PC-9 (cell line): ENCODE measurements around the gene SENP8. TPM values are rescaled to one million over a fixed set of nuclear protein-coding genes. Genes with fewer than 3 reads are reported as not detected.

Experiments used
- BruUV-seq: library from RNA; stranded (reverse); fragments of 400-500 nt; replicated peaks from 2 replicates; lab custom pipeline; 2021; lab: Mats Ljungman, UMichigan
- CTCF ChIA-PET: fragments of 300-600 bp; sonication (Branson Sonifier 250); formaldehyde crosslinking; loops from one replicate; lab custom pipeline; 2022; ENCODE audit warnings: antibody characterized with exemption; lab: Charles Lee
- POLR2A ChIA-PET: fragments of 300-600 bp; sonication (Branson Sonifier 250); formaldehyde crosslinking; loops from one replicate; lab custom pipeline; 2022; ENCODE audit warnings: antibody characterized with exemption; ENCODE audit not compliant: unreplicated experiment; lab: Charles Lee
- DNase-seq, 2 experiments: peaks; one replicate each; pipeline versions ENCODE4 v3.0.0 to v3.0.0-alpha.2; 2015 to 2022; ENCODE audit warnings: mixed read lengths in 1 of 2
- H2AFZ ChIP-seq: fragments of 200-600 bp; sonication (generic); 2 replicates; pipeline ENCODE4 v1.8.1; 2017; ENCODE audit warnings: antibody characterized with exemption
- H3F3A ChIP-seq: fragments of 200-600 bp; sonication (generic); 2 replicates; pipeline ENCODE4 v1.8.1; 2017; ENCODE audit warnings: antibody characterized with exemption, mild to moderate bottlenecking, low read depth; ENCODE audit not compliant: insufficient read depth
- H3K27ac ChIP-seq: fragments of 200-600 bp; sonication (generic); 2 replicates; pipeline ENCODE4 v1.6.1; 2016; ENCODE audit warnings: mixed run types
- H3K27me3 ChIP-seq: fragments of 200-600 bp; sonication (generic); 2 replicates; pipeline ENCODE4 v1.6.1; 2016; ENCODE audit warnings: low read depth, mixed run types; ENCODE audit not compliant: insufficient read depth
- H3K36me3 ChIP-seq: fragments of 200-600 bp; sonication (generic); 2 replicates; pipeline ENCODE4 v1.6.1; 2016; ENCODE audit warnings: low read depth, mixed run types
- H3K4me1 ChIP-seq: fragments of 200-600 bp; sonication (generic); replicated peaks from 2 replicates; pipeline ENCODE4 v1.6.1; 2016; ENCODE audit warnings: mixed run types; ENCODE audit not compliant: insufficient read depth
- H3K4me2 ChIP-seq: fragments of 200-600 bp; sonication (generic); 2 replicates; pipeline ENCODE4 v1.6.1; 2017; ENCODE audit warnings: mixed run types
- H3K4me3 ChIP-seq: fragments of 200-600 bp; sonication (generic); 2 replicates; pipeline ENCODE4 v1.6.1; 2016; ENCODE audit warnings: mixed run types
- H3K79me2 ChIP-seq: fragments of 200-600 bp; sonication (generic); 2 replicates; pipeline ENCODE4 v1.6.1; 2017; ENCODE audit warnings: low read depth, mixed run types
- H3K9me2 ChIP-seq: fragments of 200-600 bp; sonication (generic); 2 replicates; pipeline ENCODE4 v1.8.1; 2017; ENCODE audit warnings: mild to moderate bottlenecking; ENCODE audit not compliant: insufficient read depth
- H3K9me3 ChIP-seq: fragments of 200-600 bp; sonication (generic); 2 replicates; pipeline ENCODE4 v1.8.1; 2016; ENCODE audit warnings: low read depth; ENCODE audit not compliant: insufficient read depth
- H4K20me1 ChIP-seq: fragments of 200-600 bp; sonication (generic); 2 replicates; pipeline ENCODE4 v1.8.1; 2017; ENCODE audit not compliant: insufficient read depth
- CTCF ChIP-seq: fragments of 200-600 bp; sonication (generic); conservative IDR thresholded peaks from 2 replicates; pipeline ENCODE4 v1.6.1; 2017; ENCODE audit warnings: mixed run types, antibody characterized with exemption, mild to moderate bottlenecking, moderate library complexity
- EZH2 ChIP-seq: fragments of 200-600 bp; sonication (generic); IDR thresholded peaks from 2 replicates; pipeline ENCODE4 v1.8.0; 2017; ENCODE audit warnings: antibody characterized with exemption, low read depth
- intact Hi-C: fragments of 100-400 bp; cut with micrococcal nuclease; formaldehyde crosslinking; loops from one replicate; pipeline ENCODE4 v1.10.0; 2022; ENCODE audit not compliant: unreplicated experiment
- total RNA-seq: library from RNA; stranded (reverse); gene quantifications from 2 replicates; pipeline ENCODE4 v1.2.3, GENCODE V29; 2021

Gene SENP8
- total RNA-seq, 1 experiment from 2014 or later = 3.8 TPM

- no peaks in the 10 kb centered on the region for H3K27me3 ChIP-seq
- H3F3A ChIP-seq = no peaks in the 10 kb centered on the region
- no peak overlapping the region for H3K27ac ChIP-seq
- H3K9me3 ChIP-seq = no peaks in the 10 kb centered on the region
- no peaks in the 10 kb centered on the region for H3K36me3 ChIP-seq
- no peak overlapping the region for H2AFZ ChIP-seq
- no peak for DNase-seq
- TF ChIP-seq EZH2 (no peak), CTCF (no peak)
- H3K4me3 ChIP-seq = no peak overlapping the region
- ChIA-PET POLR2A (interaction anchor here (0.6 kb wide), 1 partner anchor 12 kb away, joined by 16 read pairs; no protein-coding TSS in a partner anchor), CTCF (interaction anchor here (0.5 kb wide), 1 partner anchor 752 kb away, joined by 3 read pairs; no protein-coding TSS in a partner anchor)
- no peaks in the 10 kb centered on the region for H3K9me2 ChIP-seq
- intact Hi-C loops = no loop called here
- H3K4me1 ChIP-seq = no peaks in the 10 kb centered on the region
- H3K79me2 ChIP-seq = no peaks in the 10 kb centered on the region
- H4K20me1 ChIP-seq = no peaks in the 10 kb centered on the region
- no TSS peak for BruUV-seq
- H3K4me2 ChIP-seq = no peak overlapping the region
Observed at GRCh38 chr15:72139667-72140066, 21.5 kb downstream of the SENP8 start.

- no peak overlapping the region for H3K4me3 ChIP-seq
- no peaks in the 10 kb centered on the region for H3K79me2 ChIP-seq
- H2AFZ ChIP-seq = no peak overlapping the region
- DNase-seq = no peak
- H3K9me3 ChIP-seq = no peaks in the 10 kb centered on the region
- no peaks in the 10 kb centered on the region for H3K27me3 ChIP-seq
- no peak for TF ChIP-seq EZH2
- TF ChIP-seq CTCF = no peak
- no peaks in the 10 kb centered on the region for H3K36me3 ChIP-seq
- H3K27ac ChIP-seq = no peak overlapping the region
- H3K9me2 ChIP-seq = no peaks in the 10 kb centered on the region
- ChIA-PET POLR2A (interaction anchor here (0.6 kb wide), 1 partner anchor 12 kb away, joined by 16 read pairs; no protein-coding TSS in a partner anchor), CTCF (interaction anchor here (0.5 kb wide), 1 partner anchor 753 kb away, joined by 3 read pairs; no protein-coding TSS in a partner anchor)
- intact Hi-C loops = no loop called here
- H3K4me2 ChIP-seq = no peak overlapping the region
- no peaks in the 10 kb centered on the region for H3K4me1 ChIP-seq
- H4K20me1 ChIP-seq = no peaks in the 10 kb centered on the region
- BruUV-seq = no TSS peak
- H3F3A ChIP-seq = no peaks in the 10 kb centered on the region
Observed at GRCh38 chr15:72140088-72140487, 21.9 kb downstream of the SENP8 start.

- H4K20me1 ChIP-seq = no peaks in the 10 kb centered on the region
- H3K27ac ChIP-seq = no peak overlapping the region
- no TSS peak for BruUV-seq
- H3K9me3 ChIP-seq = no peaks in the 10 kb centered on the region
- TF ChIP-seq EZH2 (no peak), CTCF (no peak)
- H3K36me3 ChIP-seq = no peaks in the 10 kb centered on the region
- H3K27me3 ChIP-seq = no peaks in the 10 kb centered on the region
- H3F3A ChIP-seq = no peaks in the 10 kb centered on the region
- no peak overlapping the region for H3K4me2 ChIP-seq
- H3K9me2 ChIP-seq = no peaks in the 10 kb centered on the region
- H3K4me3 ChIP-seq = no peak overlapping the region
- H3K4me1 ChIP-seq = no peaks in the 10 kb centered on the region
- ChIA-PET POLR2A (no interaction called here), CTCF (no interaction called here)
- DNase-seq = no peak
- no peaks in the 10 kb centered on the region for H3K79me2 ChIP-seq
- intact Hi-C loops = no loop called here
- no peak overlapping the region for H2AFZ ChIP-seq
Observed at GRCh38 chr15:72141171-72142084, 23.2 kb downstream of the SENP8 start.
